Activated CD8-positive, alpha-beta T cell treated with anti-CD3 and anti-CD28 coated beads for 36 hours (primary cell): ENCODE data around the gene SNX22. TPM values are rescaled to one million over a fixed set of nuclear protein-coding genes. Genes with fewer than 3 reads are reported as not detected.

ENCODE experiments used
- ATAC-seq: fragments of 200-7000 bp; cut with Tn5 transposase; one replicate; pipeline ENCODE4 v1.10.0; 2021; ENCODE audit warnings: mild to moderate bottlenecking, moderate library complexity
- CTCF ChIA-PET: fragments of 350-600 bp; sonication (Branson Sonifier 250); formaldehyde crosslinking; loops from one replicate; lab custom pipeline; 2021; ENCODE audit warnings: antibody characterized with exemption; lab: Charles Lee
- POLR2A ChIA-PET: fragments of 350-600 bp; sonication (Branson Sonifier 250); formaldehyde crosslinking; loops from one replicate; lab custom pipeline; 2021; ENCODE audit warnings: antibody characterized with exemption; lab: Charles Lee
- DNase-seq: peaks from one replicate; pipeline ENCODE4 v3.0.0-alpha.2; 2020
- H3K27ac Mint-ChIP-seq: one replicate; pipeline ENCODE4 v1.8.0; 2021; ENCODE audit warnings: mild to moderate bottlenecking, mixed read lengths
- H3K27me3 Mint-ChIP-seq: one replicate; pipeline ENCODE4 v1.8.0; 2021; ENCODE audit warnings: mixed read lengths
- H3K36me3 Mint-ChIP-seq: one replicate; pipeline ENCODE4 v1.8.0; 2021; ENCODE audit warnings: low read depth, mixed read lengths
- H3K4me1 Mint-ChIP-seq: one replicate; pipeline ENCODE4 v1.8.0; 2021; ENCODE audit warnings: low read depth, mixed read lengths
- H3K4me3 Mint-ChIP-seq: one replicate; pipeline ENCODE4 v1.8.0; 2021; ENCODE audit warnings: mild to moderate bottlenecking, moderate library complexity, mixed read lengths
- H3K9me3 Mint-ChIP-seq: one replicate; pipeline ENCODE4 v1.8.0; 2021; ENCODE audit warnings: mixed read lengths
- intact Hi-C: fragments of 100-400 bp; cut with micrococcal nuclease; formaldehyde crosslinking; loops from one replicate; pipeline ENCODE4 v1.10.0; 2022
- total RNA-seq, 2 experiments: library from RNA; stranded (reverse); gene quantifications; one replicate each; pipeline ENCODE4 v1.2.3, GENCODE V29; 2021
- TF ChIP-seq, protein P1 (sequence below): fragments of 200-600 bp; IDR thresholded peaks from one replicate; pipeline ENCODE4 v1.8.0; 2022; ENCODE audit warnings: antibody characterized with exemption, mild to moderate bottlenecking

SNX22 gene
- total RNA-seq, 2 experiments from 2014 or later, result 1.6 to 1.8 TPM

DNA sequence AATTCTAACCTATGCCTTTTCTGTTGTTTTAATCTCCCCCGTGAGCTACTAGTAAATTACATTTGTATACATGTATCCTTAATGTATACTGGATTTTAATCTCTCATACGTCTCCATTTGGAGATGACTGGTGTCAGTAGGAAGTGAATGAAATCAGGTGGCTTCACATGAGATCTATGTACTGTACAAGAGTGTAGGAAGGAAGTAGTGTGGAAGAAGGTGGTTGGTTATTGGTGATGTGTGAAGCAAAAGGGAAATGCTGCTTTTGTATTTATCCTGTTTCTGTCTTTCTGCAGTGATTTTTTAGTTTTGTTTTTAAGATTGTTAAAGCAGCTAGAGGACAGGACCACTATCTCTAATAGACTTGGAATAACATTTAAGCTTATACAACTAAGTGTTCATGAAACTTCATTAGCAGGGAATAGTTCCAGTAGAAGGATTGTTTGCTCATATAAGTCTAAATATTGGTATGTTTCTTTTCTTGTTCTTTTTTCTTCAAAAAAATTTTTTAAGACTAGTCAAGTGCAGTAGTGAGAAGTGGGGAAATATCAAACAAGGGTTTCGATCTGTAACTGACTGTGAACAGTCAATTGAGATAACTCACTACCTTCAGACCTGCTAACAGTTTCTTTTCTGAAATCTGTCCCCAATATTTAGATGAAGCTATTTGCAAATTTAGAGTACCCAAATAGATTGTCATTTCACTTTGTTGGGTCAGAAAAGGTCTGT, 40.4 kb upstream of the SNX22 start:
- peaks cover 34% of the 10 kb centered on the region for H3K4me1 Mint-ChIP-seq
- ATAC-seq (no peak), DNase-seq (no peak)
- ChIA-PET CTCF (interaction anchor here (0.7 to 1.3 kb wide), 5 partner anchors 9 to 165 kb away, joined by 3 to 5 read pairs (median 3); no protein-coding TSS in a partner anchor), POLR2A (interaction anchor here (0.9 to 1.2 kb wide), 3 partner anchors 8 to 18 kb away, joined by 4 to 5 read pairs (median 4); partner anchors contain the start of gene CIAO2A)
- no peak overlapping the region for H3K27ac Mint-ChIP-seq
- no peaks in the 10 kb centered on the region for H3K9me3 Mint-ChIP-seq
- no peaks in the 10 kb centered on the region for H3K27me3 Mint-ChIP-seq
- peaks cover 14% of the 10 kb centered on the region for H3K36me3 Mint-ChIP-seq
- TF ChIP-seq, protein P1, sequence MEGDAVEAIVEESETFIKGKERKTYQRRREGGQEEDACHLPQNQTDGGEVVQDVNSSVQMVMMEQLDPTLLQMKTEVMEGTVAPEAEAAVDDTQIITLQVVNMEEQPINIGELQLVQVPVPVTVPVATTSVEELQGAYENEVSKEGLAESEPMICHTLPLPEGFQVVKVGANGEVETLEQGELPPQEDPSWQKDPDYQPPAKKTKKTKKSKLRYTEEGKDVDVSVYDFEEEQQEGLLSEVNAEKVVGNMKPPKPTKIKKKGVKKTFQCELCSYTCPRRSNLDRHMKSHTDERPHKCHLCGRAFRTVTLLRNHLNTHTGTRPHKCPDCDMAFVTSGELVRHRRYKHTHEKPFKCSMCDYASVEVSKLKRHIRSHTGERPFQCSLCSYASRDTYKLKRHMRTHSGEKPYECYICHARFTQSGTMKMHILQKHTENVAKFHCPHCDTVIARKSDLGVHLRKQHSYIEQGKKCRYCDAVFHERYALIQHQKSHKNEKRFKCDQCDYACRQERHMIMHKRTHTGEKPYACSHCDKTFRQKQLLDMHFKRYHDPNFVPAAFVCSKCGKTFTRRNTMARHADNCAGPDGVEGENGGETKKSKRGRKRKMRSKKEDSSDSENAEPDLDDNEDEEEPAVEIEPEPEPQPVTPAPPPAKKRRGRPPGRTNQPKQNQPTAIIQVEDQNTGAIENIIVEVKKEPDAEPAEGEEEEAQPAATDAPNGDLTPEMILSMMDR, result no peak
- intact Hi-C loops, result no loop called here
- H3K4me3 Mint-ChIP-seq, result no peak overlapping the region

DNA sequence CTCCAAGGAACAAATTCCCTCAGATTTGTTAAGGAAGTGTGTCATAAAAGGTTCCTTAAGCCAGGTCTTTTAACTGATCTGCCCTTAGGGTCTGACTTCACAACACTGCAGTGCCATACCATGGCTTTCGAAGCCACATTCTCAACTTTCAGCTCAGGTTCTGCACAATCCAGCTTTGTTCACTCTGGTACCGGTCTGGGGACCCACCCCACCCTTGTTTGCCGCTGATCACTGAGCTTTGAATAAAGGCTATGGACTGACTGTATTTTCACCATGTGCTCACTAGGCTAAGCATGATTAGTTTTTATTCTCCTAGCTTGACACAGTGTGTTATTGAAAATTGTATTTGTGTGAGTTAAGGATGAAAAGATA, 39.9 kb upstream of the SNX22 start:
- Mint-ChIP-seq H3K9me3 (no peaks in the 10 kb centered on the region), H3K4me1 (peaks cover 30% of the 10 kb centered on the region), H3K36me3 (peaks cover 14% of the 10 kb centered on the region), H3K27me3 (no peaks in the 10 kb centered on the region), H3K27ac (no peak overlapping the region), H3K4me3 (no peak overlapping the region)
- ATAC-seq, result no peak
- CTCF ChIA-PET, result interaction anchor here (0.7 to 1.3 kb wide), 4 partner anchors 9 to 46 kb away, joined by 3 to 5 read pairs (median 4); no protein-coding TSS in a partner anchor
- TF ChIP-seq, protein P1, result no peak
- intact Hi-C loops, result no loop called here
- no peak for DNase-seq
- POLR2A ChIA-PET, result interaction anchor here (1.1 kb wide), 1 partner anchor 18 kb away, joined by 4 read pairs; the partner anchor contains the start of gene CIAO2A

- intact Hi-C loops, result no loop called here
- CTCF ChIA-PET, result interaction anchor here (0.9 to 1.0 kb wide), 2 partner anchors 10 kb away, joined by 3 to 4 read pairs; no protein-coding TSS in a partner anchor
- TF ChIP-seq, protein P1, result no peak
Observed at GRCh38 chr15:64112073-64112772, 39.3 kb upstream of the SNX22 start.

DNA sequence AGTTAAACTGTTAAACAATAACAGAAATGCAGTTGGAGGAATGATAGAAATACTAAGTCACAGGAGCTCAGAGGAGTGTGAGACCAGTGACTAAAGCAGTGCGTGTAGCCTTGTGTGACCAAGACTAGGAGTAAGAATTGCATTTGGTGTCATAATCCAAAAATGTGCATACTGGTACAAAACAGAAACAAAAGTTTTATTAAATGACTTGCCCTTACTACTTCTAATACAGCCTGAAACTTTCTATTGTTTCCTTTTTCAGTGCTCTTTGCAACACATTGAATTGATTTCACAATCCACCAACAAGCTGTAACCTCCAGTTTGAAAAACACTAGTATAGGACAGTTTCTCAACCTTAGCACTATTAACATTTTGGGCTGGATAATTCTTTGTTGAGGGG, 38.6 kb upstream of the SNX22 start:
- TF ChIP-seq, protein P1, result no peak
- DNase-seq, result no peak
- POLR2A ChIA-PET, result no interaction called here
- no peaks in the 10 kb centered on the region for H3K9me3 Mint-ChIP-seq
- H3K27me3 Mint-ChIP-seq, result no peaks in the 10 kb centered on the region
- CTCF ChIA-PET, result no interaction called here
- H3K36me3 Mint-ChIP-seq, result peaks cover 19% of the 10 kb centered on the region
- peak overlapping the region; percentile 14 for H3K27ac Mint-ChIP-seq
- ATAC-seq, result no peak
- H3K4me3 Mint-ChIP-seq, result no peak overlapping the region
- intact Hi-C loops, result no loop called here
- peaks cover 22% of the 10 kb centered on the region for H3K4me1 Mint-ChIP-seq

More at GRCh38 chr15:64112073-64112772, 39.3 kb upstream of the SNX22 start:
- peaks cover 16% of the 10 kb centered on the region for H3K36me3 Mint-ChIP-seq
- H3K4me3 Mint-ChIP-seq, result no peak overlapping the region
- POLR2A ChIA-PET, result interaction anchor here (1.1 kb wide), 1 partner anchor 19 kb away, joined by 4 read pairs; the partner anchor contains the start of gene CIAO2A
- no peak for ATAC-seq
- no peak for DNase-seq
- H3K27me3 Mint-ChIP-seq, result no peaks in the 10 kb centered on the region
- H3K9me3 Mint-ChIP-seq, result no peaks in the 10 kb centered on the region
- H3K27ac Mint-ChIP-seq, result peak overlapping the region; percentile 14
- peaks cover 25% of the 10 kb centered on the region for H3K4me1 Mint-ChIP-seq
